Caco-2 (cell line): Measurements from ENCODE around the gene ARHGAP8. TPM values are rescaled to one million over a fixed set of nuclear protein-coding genes. Genes with fewer than 3 reads are reported as not detected.

Source experiments
- BruUV-seq: library from RNA; stranded (reverse); fragments of 400-500 nt; replicated peaks from 2 replicates; lab custom pipeline; 2021; lab: Mats Ljungman, UMichigan
- CTCF ChIA-PET: fragments of 300-600 bp; sonication (Branson Sonifier 250); formaldehyde crosslinking; loops from one replicate; lab custom pipeline; 2022; ENCODE audit warnings: antibody characterized with exemption; lab: Charles Lee
- POLR2A ChIA-PET: fragments of 300-600 bp; sonication (Branson Sonifier 250); formaldehyde crosslinking; loops from one replicate; lab custom pipeline; 2022; ENCODE audit warnings: antibody characterized with exemption; lab: Charles Lee
- DNase-seq, 2 experiments: peaks; one replicate each; pipeline versions ENCODE4 v3.0.0 to v3.0.0-alpha.2; 2020 to 2022
- H3K27me3 ChIP-seq: replicated peaks from 2 replicates; pipeline ENCODE4 v1.6.0; 2011; ENCODE audit warnings: low read length; ENCODE audit not compliant: control insufficient read depth, insufficient read depth
- H3K36me3 ChIP-seq: 2 replicates; pipeline ENCODE4 v1.5.1; 2011; ENCODE audit warnings: low read length; ENCODE audit not compliant: control insufficient read depth, insufficient read depth
- H3K4me1 ChIP-seq: fragments of 250-450 bp; sonication (Bioruptor Pico); 2 replicates; pipeline ENCODE4 v1.5.1; 2020; ENCODE audit warnings: mild to moderate bottlenecking
- H3K4me3 ChIP-seq: 2 replicates; pipeline ENCODE4 v1.5.1; 2011; ENCODE audit warnings: low read depth, mild to moderate bottlenecking, control low read depth, low read length
- H3K9me3 ChIP-seq: fragments of 250-450 bp; sonication (Bioruptor Pico); 2 replicates; pipeline ENCODE4 v1.5.1; 2020; ENCODE audit warnings: mild to moderate bottlenecking, moderate library complexity
- H3K27ac Mint-ChIP-seq: one replicate; pipeline ENCODE4 v1.8.0; 2022; ENCODE audit warnings: mixed read lengths; ENCODE audit not compliant: unreplicated experiment
- H3K27me3 Mint-ChIP-seq: one replicate; pipeline ENCODE4 v1.8.0; 2022; ENCODE audit warnings: mixed read lengths; ENCODE audit not compliant: insufficient read depth, unreplicated experiment
- H3K36me3 Mint-ChIP-seq: one replicate; pipeline ENCODE4 v1.8.0; 2022; ENCODE audit warnings: mild to moderate bottlenecking, mixed read lengths; ENCODE audit not compliant: insufficient read depth, unreplicated experiment
- H3K4me1 Mint-ChIP-seq: one replicate; pipeline ENCODE4 v1.8.0; 2022; ENCODE audit warnings: low read depth, mixed read lengths; ENCODE audit not compliant: unreplicated experiment
- H3K4me3 Mint-ChIP-seq: one replicate; pipeline ENCODE4 v1.8.0; 2022; ENCODE audit warnings: mild to moderate bottlenecking, moderate library complexity, mixed read lengths; ENCODE audit not compliant: unreplicated experiment
- H3K9me3 Mint-ChIP-seq: one replicate; pipeline ENCODE4 v1.8.0; 2022; ENCODE audit warnings: mixed read lengths; ENCODE audit not compliant: unreplicated experiment
- CTCF ChIP-seq, 2 experiments: fragments of 200-600 bp in 1 of 2; IDR thresholded peaks; 1 replicate in 1 of 2; 2 replicates in 1 of 2; pipeline versions ENCODE4 v1.5.1 to v1.8.0; 2011 to 2022; ENCODE audit warnings: antibody characterized with exemption in 1 of 2, control low read depth in 1 of 2, inconsistent platforms in 1 of 2, low read depth in 1 of 2, low read length in 1 of 2, mild to moderate bottlenecking in 1 of 2, moderate library complexity in 1 of 2; ENCODE audit not compliant: insufficient read depth in 1 of 2, severe bottlenecking in 1 of 2, unreplicated experiment in 1 of 2
- intact Hi-C: fragments of 100-400 bp; cut with micrococcal nuclease; formaldehyde crosslinking; loops from one replicate; pipeline ENCODE4 v1.10.0; 2022; ENCODE audit not compliant: unreplicated experiment
- total RNA-seq: library from RNA; stranded (reverse); gene quantifications from 2 replicates; pipeline ENCODE4 v1.2.3, GENCODE V29; 2022

ARHGAP8 gene
- total RNA-seq, 1 experiment from 2014 or later: 81.5 TPM

- H3K9me3 Mint-ChIP-seq: no peaks in the 10 kb centered on the region
- no peaks in the 10 kb centered on the region for H3K27me3 Mint-ChIP-seq
Measured at GRCh38 chr22:44780876-44781449, 28.6 kb downstream of the ARHGAP8 start.

GRCh38 chr22:44782363-44782963 lies 30.1 kb downstream of the ARHGAP8 start:
- no peaks in the 10 kb centered on the region; the same call in none of the 2 replicates for H3K36me3 ChIP-seq
- no peaks in the 10 kb centered on the region for H3K27me3 ChIP-seq
- no TSS peak for BruUV-seq
- no peaks in the 10 kb centered on the region for H3K9me3 Mint-ChIP-seq
- no peaks in the 10 kb centered on the region for H3K9me3 ChIP-seq
- no peak for DNase-seq
- ChIA-PET POLR2A (no interaction called here), CTCF (no interaction called here)
- H3K4me1 ChIP-seq: no peaks in the 10 kb centered on the region
- no peak overlapping the region for H3K4me3 Mint-ChIP-seq
- H3K4me3 ChIP-seq: no peak overlapping the region
- no peak for TF ChIP-seq CTCF (IDR thresholded peaks at IDR 0.05; ENCODE audit: insufficient read depth in 1 of 2, low read depth in 1 of 2, low read length in 1 of 2, severe bottlenecking in 1 of 2, unreplicated experiment in 1 of 2)
- peaks cover 78% of the 10 kb centered on the region for H3K36me3 Mint-ChIP-seq
- H3K4me1 Mint-ChIP-seq: peaks cover 9% of the 10 kb centered on the region
- H3K27me3 Mint-ChIP-seq: no peaks in the 10 kb centered on the region
- intact Hi-C loops: no loop called here
- H3K27ac Mint-ChIP-seq: no peak overlapping the region

More at GRCh38 chr22:44780876-44781449, 28.6 kb downstream of the ARHGAP8 start:
- Mint-ChIP-seq H3K36me3 (peaks cover 78% of the 10 kb centered on the region), H3K4me1 (peaks cover 9% of the 10 kb centered on the region), H3K27ac (no peak overlapping the region), H3K4me3 (no peak overlapping the region)
- H3K9me3 ChIP-seq: no peaks in the 10 kb centered on the region
- no peaks in the 10 kb centered on the region; the same call in none of the 2 replicates for H3K36me3 ChIP-seq
- POLR2A ChIA-PET: no interaction called here
- CTCF ChIA-PET: no interaction called here
- BruUV-seq: no TSS peak
- no peak for TF ChIP-seq CTCF (IDR thresholded peaks at IDR 0.05; ENCODE audit: insufficient read depth in 1 of 2, low read depth in 1 of 2, low read length in 1 of 2, severe bottlenecking in 1 of 2, unreplicated experiment in 1 of 2)
- no peaks in the 10 kb centered on the region for H3K27me3 ChIP-seq
- no peak for DNase-seq
- H3K4me1 ChIP-seq: no peaks in the 10 kb centered on the region
- H3K4me3 ChIP-seq: no peak overlapping the region
- intact Hi-C loops: no loop called here

- POLR2A ChIA-PET: no interaction called here
- no peaks in the 10 kb centered on the region for H3K27me3 Mint-ChIP-seq
Measured at GRCh38 chr22:44783091-44783490, 30.7 kb downstream of the ARHGAP8 start.

More at GRCh38 chr22:44783091-44783490, 30.7 kb downstream of the ARHGAP8 start:
- Mint-ChIP-seq H3K27ac (no peak overlapping the region), H3K4me3 (no peak overlapping the region), H3K36me3 (peaks cover 80% of the 10 kb centered on the region), H3K9me3 (no peaks in the 10 kb centered on the region), H3K4me1 (peaks cover 9% of the 10 kb centered on the region)
- Histone ChIP-seq H3K27me3 (no peaks in the 10 kb centered on the region), H3K4me1 (no peaks in the 10 kb centered on the region), H3K4me3 (no peak overlapping the region), H3K36me3 (no peaks in the 10 kb centered on the region; the same call in none of the 2 replicates), H3K9me3 (no peaks in the 10 kb centered on the region)
- BruUV-seq: no TSS peak
- no peak for TF ChIP-seq CTCF (IDR thresholded peaks at IDR 0.05; ENCODE audit: insufficient read depth in 1 of 2, low read depth in 1 of 2, low read length in 1 of 2, severe bottlenecking in 1 of 2, unreplicated experiment in 1 of 2)
- intact Hi-C loops: no loop called here
- no peak for DNase-seq
- CTCF ChIA-PET: no interaction called here
